Cardiac fibroblast (primary cell): ENCODE measurements around the gene IGF2.

Experiments
- DNase-seq, 2 donors: peaks; one replicate each; pipeline versions ENCODE4 v3.0.0 to v3.0.0-alpha.2; 2010; ENCODE audit warnings: low read depth in 2 of 2
- H3K4me3 ChIP-seq, 2 donors: replicated peaks in 1 of 2; 1 replicate in 1 of 2; 2 replicates in 1 of 2; pipeline ENCODE4 v1.5.1; 2011; ENCODE audit warnings: low read depth in 2 of 2, low read length in 2 of 2, mild to moderate bottlenecking in 2 of 2, moderate library complexity in 1 of 2
- CTCF ChIP-seq: IDR thresholded peaks from one replicate; pipeline ENCODE4 v1.5.1; 2011; ENCODE audit warnings: low read depth, mild to moderate bottlenecking, low read length, inconsistent platforms

Gene IGF2

GRCh38 chr11:2122222-2122906 is 16.8 kb downstream of the IGF2 start:
- no peak for TF ChIP-seq CTCF
- peak; percentile 19 to 57 for DNase-seq
- H3K4me3 ChIP-seq = no peak overlapping the region

GRCh38 chr11:2121227-2122130 is 17.7 kb downstream of the IGF2 start:
- TF ChIP-seq CTCF = no peak
- H3K4me3 ChIP-seq = no peak overlapping the region
- no peak for DNase-seq

- no peak overlapping the region for H3K4me3 ChIP-seq
- no peak for TF ChIP-seq CTCF
- no peak for DNase-seq
Measured at GRCh38 chr11:2120359-2121100, 18.7 kb downstream of the IGF2 start.

GRCh38 chr11:2118677-2119076 is 20.5 kb downstream of the IGF2 start:
- no peak overlapping the region for H3K4me3 ChIP-seq
- TF ChIP-seq CTCF = no peak
- no peak for DNase-seq

GRCh38 chr11:2116680-2117079 is 22.5 kb downstream of the IGF2 start:
- no peak overlapping the region for H3K4me3 ChIP-seq
- TF ChIP-seq CTCF = no peak
- DNase-seq = no peak

- no peak for TF ChIP-seq CTCF
- DNase-seq = no peak
- H3K4me3 ChIP-seq = no peak overlapping the region
Measured at GRCh38 chr11:2115308-2115707, 23.9 kb downstream of the IGF2 start.
